ENCODE results near the gene RASSF8. TPM values are rescaled to one million over a fixed set of nuclear protein-coding genes. Genes with fewer than 3 reads are reported as not detected.

Gene RASSF8
- total and polyA plus RNA-seq, 2 of the 8 experiments (the other 6 are each of a cell fraction or from before 2014, with no cell fraction given), result 6.4 to 46.7 TPM

GRCh38 chr12:26097046-26097878, 138.8 kb downstream of the RASSF8 start (continued):
- TF ChIP-seq BCL11A (IDR thresholded peaks at IDR 0.05; ENCODE audit: low read depth in 2 of 2, low read length in 2 of 2) (no peak), SIN3A (conservative IDR thresholded peaks at IDR 0.05 in 1 of 2, IDR thresholded peaks at IDR 0.05 in 1 of 2; ENCODE audit: low read depth in 1 of 2, low read length in 2 of 2) (0 out of 4 replicates have a peak, but pooled peaks of 1 of the 2 experiments have one; percentile 33), GABPA (IDR thresholded peaks at IDR 0.05; ENCODE audit: borderline replicate concordance, insufficient read depth, low read length) (no peak), CTBP2 (IDR thresholded peaks at IDR 0.05; ENCODE audit: borderline replicate concordance, insufficient read depth, insufficient read length, low read length) (no peak), ATF3 (IDR thresholded peaks at IDR 0.05; ENCODE audit: insufficient read depth, low read depth, low read length) (no peak), CREB1 (IDR thresholded peaks at IDR 0.05) (no peak)
